Measurements from ENCODE around the gene RETREG3. TPM values are rescaled to one million over a fixed set of nuclear protein-coding genes. Genes with fewer than 3 reads are reported as not detected.

The RETREG3 gene
- total and polyA plus RNA-seq, 2 of the 13 experiments (the other 11 are each of a cell fraction or from before 2014, with no cell fraction given): 47.0 to 55.8 TPM

DNA sequence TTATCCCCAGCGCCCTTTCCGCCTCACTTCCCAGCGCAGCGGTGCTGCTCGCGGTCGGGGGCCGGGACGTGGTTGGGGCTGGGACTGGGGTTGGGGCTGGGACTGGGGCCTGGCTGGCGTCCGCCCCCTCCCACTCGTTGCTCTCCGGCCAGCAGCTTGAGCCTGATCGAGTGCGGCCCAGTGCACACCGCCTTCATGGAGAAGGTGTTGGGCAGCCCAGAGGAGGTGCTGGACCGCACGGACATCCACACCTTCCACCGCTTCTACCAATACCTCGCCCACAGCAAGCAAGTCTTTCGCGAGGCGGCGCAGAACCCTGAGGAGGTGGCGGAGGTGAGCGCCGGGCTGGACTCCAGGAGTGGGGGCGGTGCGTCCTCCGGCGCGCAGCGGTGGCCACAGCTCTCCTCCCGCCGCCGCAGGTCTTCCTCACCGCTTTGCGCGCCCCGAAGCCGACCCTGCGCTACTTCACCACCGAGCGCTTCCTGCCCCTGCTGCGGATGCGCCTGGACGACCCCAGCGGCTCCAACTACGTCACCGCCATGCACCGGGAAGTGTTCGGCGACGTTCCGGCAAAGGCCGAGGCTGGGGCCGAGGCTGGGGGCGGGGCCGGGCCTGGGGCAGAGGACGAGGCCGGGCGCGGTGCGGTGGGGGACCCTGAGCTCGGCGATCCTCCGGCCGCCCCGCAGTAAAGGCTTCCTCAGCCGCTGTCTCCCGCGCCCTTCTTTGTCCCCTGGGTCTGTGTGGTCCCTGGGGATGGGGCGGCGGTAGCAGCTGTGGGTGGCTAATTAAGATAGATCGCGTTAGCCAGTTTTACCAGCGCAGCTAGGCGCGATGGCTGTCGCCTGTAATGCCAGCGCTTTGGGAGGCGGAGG is 54.7 kb downstream of the RETREG3 start (continued):
- TF ChIP-seq, protein P1, sequence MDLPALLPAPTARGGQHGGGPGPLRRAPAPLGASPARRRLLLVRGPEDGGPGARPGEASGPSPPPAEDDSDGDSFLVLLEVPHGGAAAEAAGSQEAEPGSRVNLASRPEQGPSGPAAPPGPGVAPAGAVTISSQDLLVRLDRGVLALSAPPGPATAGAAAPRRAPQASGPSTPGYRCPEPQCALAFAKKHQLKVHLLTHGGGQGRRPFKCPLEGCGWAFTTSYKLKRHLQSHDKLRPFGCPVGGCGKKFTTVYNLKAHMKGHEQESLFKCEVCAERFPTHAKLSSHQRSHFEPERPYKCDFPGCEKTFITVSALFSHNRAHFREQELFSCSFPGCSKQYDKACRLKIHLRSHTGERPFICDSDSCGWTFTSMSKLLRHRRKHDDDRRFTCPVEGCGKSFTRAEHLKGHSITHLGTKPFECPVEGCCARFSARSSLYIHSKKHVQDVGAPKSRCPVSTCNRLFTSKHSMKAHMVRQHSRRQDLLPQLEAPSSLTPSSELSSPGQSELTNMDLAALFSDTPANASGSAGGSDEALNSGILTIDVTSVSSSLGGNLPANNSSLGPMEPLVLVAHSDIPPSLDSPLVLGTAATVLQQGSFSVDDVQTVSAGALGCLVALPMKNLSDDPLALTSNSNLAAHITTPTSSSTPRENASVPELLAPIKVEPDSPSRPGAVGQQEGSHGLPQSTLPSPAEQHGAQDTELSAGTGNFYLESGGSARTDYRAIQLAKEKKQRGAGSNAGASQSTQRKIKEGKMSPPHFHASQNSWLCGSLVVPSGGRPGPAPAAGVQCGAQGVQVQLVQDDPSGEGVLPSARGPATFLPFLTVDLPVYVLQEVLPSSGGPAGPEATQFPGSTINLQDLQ (CRISPR knock-in tag; IDR thresholded peaks at IDR 0.05): peak; percentile 98
- TF ChIP-seq ZSCAN30 (CRISPR knock-in tag; IDR thresholded peaks at IDR 0.05) (no peak), ZNF83 (CRISPR knock-in tag; IDR thresholded peaks at IDR 0.05; ENCODE audit: borderline replicate concordance) (no peak), TBP (CRISPR knock-in tag; IDR thresholded peaks at IDR 0.05) (no peak), SPEN (CRISPR knock-in tag; IDR thresholded peaks at IDR 0.05; ENCODE audit: low read depth) (peak; percentile 97), HOXA3 (CRISPR knock-in tag; IDR thresholded peaks at IDR 0.05) (peak; percentile 98), ATF7 (IDR thresholded peaks at IDR 0.05) (peak; percentile 53), ATF7 (CRISPR knock-in tag; IDR thresholded peaks at IDR 0.05) (peak; percentile 95), AGO2 (optimal IDR thresholded peaks at IDR 0.05; ENCODE audit: low read depth, low read length) (peak; percentile 63), ZNF34 (CRISPR knock-in tag; IDR thresholded peaks at IDR 0.05; ENCODE audit: borderline replicate concordance) (no peak; the same call in 1 of the 2 replicates), BHLHE40 (IDR thresholded peaks at IDR 0.05; ENCODE audit: low read length) (no peak)
- TF ChIP-seq, protein P2, sequence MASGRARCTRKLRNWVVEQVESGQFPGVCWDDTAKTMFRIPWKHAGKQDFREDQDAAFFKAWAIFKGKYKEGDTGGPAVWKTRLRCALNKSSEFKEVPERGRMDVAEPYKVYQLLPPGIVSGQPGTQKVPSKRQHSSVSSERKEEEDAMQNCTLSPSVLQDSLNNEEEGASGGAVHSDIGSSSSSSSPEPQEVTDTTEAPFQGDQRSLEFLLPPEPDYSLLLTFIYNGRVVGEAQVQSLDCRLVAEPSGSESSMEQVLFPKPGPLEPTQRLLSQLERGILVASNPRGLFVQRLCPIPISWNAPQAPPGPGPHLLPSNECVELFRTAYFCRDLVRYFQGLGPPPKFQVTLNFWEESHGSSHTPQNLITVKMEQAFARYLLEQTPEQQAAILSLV (CRISPR knock-in tag; IDR thresholded peaks at IDR 0.05; ENCODE audit: borderline replicate concordance): peak; percentile 97
- TF ChIP-seq, protein P3, sequence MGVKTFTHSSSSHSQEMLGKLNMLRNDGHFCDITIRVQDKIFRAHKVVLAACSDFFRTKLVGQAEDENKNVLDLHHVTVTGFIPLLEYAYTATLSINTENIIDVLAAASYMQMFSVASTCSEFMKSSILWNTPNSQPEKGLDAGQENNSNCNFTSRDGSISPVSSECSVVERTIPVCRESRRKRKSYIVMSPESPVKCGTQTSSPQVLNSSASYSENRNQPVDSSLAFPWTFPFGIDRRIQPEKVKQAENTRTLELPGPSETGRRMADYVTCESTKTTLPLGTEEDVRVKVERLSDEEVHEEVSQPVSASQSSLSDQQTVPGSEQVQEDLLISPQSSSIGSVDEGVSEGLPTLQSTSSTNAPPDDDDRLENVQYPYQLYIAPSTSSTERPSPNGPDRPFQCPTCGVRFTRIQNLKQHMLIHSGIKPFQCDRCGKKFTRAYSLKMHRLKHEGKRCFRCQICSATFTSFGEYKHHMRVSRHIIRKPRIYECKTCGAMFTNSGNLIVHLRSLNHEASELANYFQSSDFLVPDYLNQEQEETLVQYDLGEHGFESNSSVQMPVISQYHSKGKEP (CRISPR knock-in tag; IDR thresholded peaks at IDR 0.05): no peak
- TF ChIP-seq, protein P4, sequence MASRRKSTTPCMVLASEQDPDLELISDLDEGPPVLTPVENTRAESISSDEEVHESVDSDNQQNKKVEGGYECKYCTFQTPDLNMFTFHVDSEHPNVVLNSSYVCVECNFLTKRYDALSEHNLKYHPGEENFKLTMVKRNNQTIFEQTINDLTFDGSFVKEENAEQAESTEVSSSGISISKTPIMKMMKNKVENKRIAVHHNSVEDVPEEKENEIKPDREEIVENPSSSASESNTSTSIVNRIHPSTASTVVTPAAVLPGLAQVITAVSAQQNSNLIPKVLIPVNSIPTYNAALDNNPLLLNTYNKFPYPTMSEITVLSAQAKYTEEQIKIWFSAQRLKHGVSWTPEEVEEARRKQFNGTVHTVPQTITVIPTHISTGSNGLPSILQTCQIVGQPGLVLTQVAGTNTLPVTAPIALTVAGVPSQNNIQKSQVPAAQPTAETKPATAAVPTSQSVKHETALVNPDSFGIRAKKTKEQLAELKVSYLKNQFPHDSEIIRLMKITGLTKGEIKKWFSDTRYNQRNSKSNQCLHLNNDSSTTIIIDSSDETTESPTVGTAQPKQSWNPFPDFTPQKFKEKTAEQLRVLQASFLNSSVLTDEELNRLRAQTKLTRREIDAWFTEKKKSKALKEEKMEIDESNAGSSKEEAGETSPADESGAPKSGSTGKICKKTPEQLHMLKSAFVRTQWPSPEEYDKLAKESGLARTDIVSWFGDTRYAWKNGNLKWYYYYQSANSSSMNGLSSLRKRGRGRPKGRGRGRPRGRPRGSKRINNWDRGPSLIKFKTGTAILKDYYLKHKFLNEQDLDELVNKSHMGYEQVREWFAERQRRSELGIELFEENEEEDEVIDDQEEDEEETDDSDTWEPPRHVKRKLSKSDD (CRISPR knock-in tag; IDR thresholded peaks at IDR 0.05; ENCODE audit: low read depth): peak; percentile 89; the same call in 1 of the 2 replicates
- TF ChIP-seq, protein P5, sequence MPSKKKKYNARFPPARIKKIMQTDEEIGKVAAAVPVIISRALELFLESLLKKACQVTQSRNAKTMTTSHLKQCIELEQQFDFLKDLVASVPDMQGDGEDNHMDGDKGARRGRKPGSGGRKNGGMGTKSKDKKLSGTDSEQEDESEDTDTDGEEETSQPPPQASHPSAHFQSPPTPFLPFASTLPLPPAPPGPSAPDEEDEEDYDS (CRISPR knock-in tag; IDR thresholded peaks at IDR 0.05): peak; percentile 91
- TF ChIP-seq, protein P6, sequence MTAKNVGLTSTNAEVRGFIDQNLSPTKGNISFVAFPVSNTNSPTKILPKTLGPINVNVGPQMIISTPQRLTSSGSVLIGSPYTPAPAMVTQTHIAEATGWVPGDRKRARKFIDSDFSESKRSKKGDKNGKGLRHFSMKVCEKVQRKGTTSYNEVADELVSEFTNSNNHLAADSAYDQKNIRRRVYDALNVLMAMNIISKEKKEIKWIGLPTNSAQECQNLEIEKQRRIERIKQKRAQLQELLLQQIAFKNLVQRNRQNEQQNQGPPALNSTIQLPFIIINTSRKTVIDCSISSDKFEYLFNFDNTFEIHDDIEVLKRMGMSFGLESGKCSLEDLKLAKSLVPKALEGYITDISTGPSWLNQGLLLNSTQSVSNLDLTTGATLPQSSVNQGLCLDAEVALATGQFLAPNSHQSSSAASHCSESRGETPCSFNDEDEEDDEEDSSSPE (CRISPR knock-in tag; IDR thresholded peaks at IDR 0.05): peak; percentile 87
- TF ChIP-seq, protein P7, sequence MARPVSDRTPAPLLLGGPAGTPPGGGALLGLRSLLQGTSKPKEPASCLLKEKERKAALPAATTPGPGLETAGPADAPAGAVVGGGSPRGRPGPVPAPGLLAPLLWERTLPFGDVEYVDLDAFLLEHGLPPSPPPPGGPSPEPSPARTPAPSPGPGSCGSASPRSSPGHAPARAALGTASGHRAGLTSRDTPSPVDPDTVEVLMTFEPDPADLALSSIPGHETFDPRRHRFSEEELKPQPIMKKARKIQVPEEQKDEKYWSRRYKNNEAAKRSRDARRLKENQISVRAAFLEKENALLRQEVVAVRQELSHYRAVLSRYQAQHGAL (CRISPR knock-in tag; IDR thresholded peaks at IDR 0.05; ENCODE audit: not compliant biosample characterization): peak; percentile 88

Measured in HepG2 (cell line).